ENCODE data around the gene PITPNC1. TPM values are rescaled to one million over a fixed set of nuclear protein-coding genes. Genes with fewer than 3 reads are reported as not detected.

The PITPNC1 gene
- total RNA-seq, 4 donors from 2014 or later, result 9.1 to 15.1 (median 13.3) TPM

- intact Hi-C loops (cut with DNase I), result no loop called here
- H3K4me1 ChIP-seq, result peaks cover 0 to 14% (median 0%) of the 10 kb centered on the region in 3 donors
Observed at GRCh38 chr17:67676305-67676704, 299.2 kb downstream of the PITPNC1 start.

GRCh38 chr17:67678414-67678813 is 301.3 kb downstream of the PITPNC1 start:
- DNase-seq, result no peak
- TF ChIP-seq, protein P1, sequence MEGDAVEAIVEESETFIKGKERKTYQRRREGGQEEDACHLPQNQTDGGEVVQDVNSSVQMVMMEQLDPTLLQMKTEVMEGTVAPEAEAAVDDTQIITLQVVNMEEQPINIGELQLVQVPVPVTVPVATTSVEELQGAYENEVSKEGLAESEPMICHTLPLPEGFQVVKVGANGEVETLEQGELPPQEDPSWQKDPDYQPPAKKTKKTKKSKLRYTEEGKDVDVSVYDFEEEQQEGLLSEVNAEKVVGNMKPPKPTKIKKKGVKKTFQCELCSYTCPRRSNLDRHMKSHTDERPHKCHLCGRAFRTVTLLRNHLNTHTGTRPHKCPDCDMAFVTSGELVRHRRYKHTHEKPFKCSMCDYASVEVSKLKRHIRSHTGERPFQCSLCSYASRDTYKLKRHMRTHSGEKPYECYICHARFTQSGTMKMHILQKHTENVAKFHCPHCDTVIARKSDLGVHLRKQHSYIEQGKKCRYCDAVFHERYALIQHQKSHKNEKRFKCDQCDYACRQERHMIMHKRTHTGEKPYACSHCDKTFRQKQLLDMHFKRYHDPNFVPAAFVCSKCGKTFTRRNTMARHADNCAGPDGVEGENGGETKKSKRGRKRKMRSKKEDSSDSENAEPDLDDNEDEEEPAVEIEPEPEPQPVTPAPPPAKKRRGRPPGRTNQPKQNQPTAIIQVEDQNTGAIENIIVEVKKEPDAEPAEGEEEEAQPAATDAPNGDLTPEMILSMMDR (IDR thresholded peaks at IDR 0.05), result no peak
- no peak for TF ChIP-seq POLR2A (IDR thresholded peaks at IDR 0.05)
- intact Hi-C loops (cut with DNase I), result no loop called here
- Histone ChIP-seq H3K4me3 (no peak overlapping the region), H3K27ac (no peak overlapping the region), H3K27me3 (no peaks in the 10 kb centered on the region), H3K9me3 (no peaks in the 10 kb centered on the region), H3K4me1 (no peaks in the 10 kb centered on the region), H3K36me3 (peaks cover 0 to 7% (median 0%) of the 10 kb centered on the region in 3 donors)
- 95 to 100% methylated on average over 2 of the region's 2 CpGs for WGBS, 2 donors

More at GRCh38 chr17:67676305-67676704, 299.2 kb downstream of the PITPNC1 start:
- DNase-seq, result no peak
- no peak overlapping the region for H3K4me3 ChIP-seq
- TF ChIP-seq POLR2A (IDR thresholded peaks at IDR 0.05), result no peak
- TF ChIP-seq, protein P1 (IDR thresholded peaks at IDR 0.05), result no peak
- peaks cover 0 to 7% (median 0%) of the 10 kb centered on the region in 3 donors for H3K36me3 ChIP-seq
- no peaks in the 10 kb centered on the region for H3K27me3 ChIP-seq
- no peaks in the 10 kb centered on the region for H3K9me3 ChIP-seq
- no peak overlapping the region for H3K27ac ChIP-seq
- 49 to 73% methylated on average over 4 of the region's 4 CpGs for WGBS, 2 donors

- WGBS, 2 donors, result 100% methylated on average over 2 of the region's 2 CpGs
- intact Hi-C loops (cut with DNase I), result no loop called here
- H3K27ac ChIP-seq, result no peak overlapping the region
- no peak for DNase-seq
- peaks cover 0 to 7% (median 0%) of the 10 kb centered on the region in 3 donors for H3K36me3 ChIP-seq
- no peak overlapping the region for H3K4me3 ChIP-seq
- no peak for TF ChIP-seq POLR2A (IDR thresholded peaks at IDR 0.05)
- TF ChIP-seq, protein P1 (IDR thresholded peaks at IDR 0.05), result no peak
- H3K27me3 ChIP-seq, result no peaks in the 10 kb centered on the region
- no peaks in the 10 kb centered on the region for H3K4me1 ChIP-seq
- H3K9me3 ChIP-seq, result no peaks in the 10 kb centered on the region
Observed at GRCh38 chr17:67679225-67679624, 302.1 kb downstream of the PITPNC1 start.

- peaks cover 0 to 7% (median 0%) of the 10 kb centered on the region in 3 donors for H3K36me3 ChIP-seq
- intact Hi-C loops (cut with DNase I), result no loop called here
- no peaks in the 10 kb centered on the region for H3K9me3 ChIP-seq
- TF ChIP-seq, protein P1 (IDR thresholded peaks at IDR 0.05), result no peak
- no peak for TF ChIP-seq POLR2A (IDR thresholded peaks at IDR 0.05)
- no peak overlapping the region for H3K27ac ChIP-seq
- no peaks in the 10 kb centered on the region for H3K27me3 ChIP-seq
- DNase-seq, result no peak
- H3K4me3 ChIP-seq, result no peak overlapping the region
- H3K4me1 ChIP-seq, result no peaks in the 10 kb centered on the region
- WGBS, 2 donors, result 91 to 95% methylated on average over 4 to 6 of the region's 6 CpGs
Observed at GRCh38 chr17:67679721-67680120, 302.6 kb downstream of the PITPNC1 start.

DNA sequence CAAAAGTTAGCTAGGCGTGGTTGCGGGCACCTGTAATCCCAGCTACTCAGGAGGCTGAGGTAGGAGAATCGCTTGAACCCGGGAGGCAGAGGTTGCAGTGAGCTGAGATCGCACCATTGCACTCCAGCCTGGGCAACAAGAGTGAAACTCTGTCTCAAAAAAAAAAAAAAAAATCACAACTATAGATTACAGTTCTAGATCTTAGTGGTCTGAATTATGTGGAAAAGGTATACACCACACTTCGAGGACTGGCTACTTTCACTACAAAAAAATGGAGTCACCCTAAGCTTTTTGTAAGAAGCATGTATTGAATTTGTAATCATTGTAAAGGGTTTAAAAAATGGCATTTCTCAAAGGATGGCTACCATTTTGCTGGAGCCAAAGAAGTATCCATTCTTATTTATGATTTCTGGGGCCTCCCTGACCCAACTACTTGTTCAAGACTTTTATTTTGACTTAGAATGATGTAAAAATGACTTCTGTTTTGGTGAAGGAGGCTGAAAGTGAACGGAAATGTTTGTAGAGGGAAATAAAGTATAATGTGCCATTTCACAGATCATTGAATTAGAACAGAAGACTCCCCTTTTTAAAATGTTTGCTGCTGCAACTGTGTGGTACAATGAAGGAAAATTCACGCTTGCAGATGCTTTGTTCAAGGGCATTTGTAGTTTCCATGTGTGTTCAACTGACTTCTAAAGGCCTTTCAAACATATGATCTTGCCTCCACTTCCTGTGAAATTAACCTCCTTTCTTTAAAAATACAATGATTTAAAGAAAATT is 303.6 kb downstream of the PITPNC1 start:
- Histone ChIP-seq H3K36me3 (peaks cover 0 to 7% (median 0%) of the 10 kb centered on the region in 3 donors), H3K4me3 (no peak overlapping the region), H3K9me3 (no peaks in the 10 kb centered on the region), H3K27me3 (no peaks in the 10 kb centered on the region), H3K4me1 (no peaks in the 10 kb centered on the region), H3K27ac (no peak overlapping the region)
- no peak for TF ChIP-seq POLR2A (IDR thresholded peaks at IDR 0.05)
- TF ChIP-seq, protein P1 (IDR thresholded peaks at IDR 0.05), result no peak
- intact Hi-C loops (cut with DNase I), result no loop called here
- WGBS, 2 donors, result 97% methylated on average over 3 to 8 of the region's 8 CpGs
- no peak for DNase-seq

All from esophagus squamous epithelium (tissue), 5 donors.